ENCODE data around the gene VPS33B.

Gene VPS33B

GRCh38 chr15:90952901-90953677, 69.3 kb downstream of the VPS33B start:
- no peak for DNase-seq (ENCODE audit: low read depth, low spot score)

GRCh38 chr15:90950676-90951075, 71.7 kb downstream of the VPS33B start:
- DNase-seq (ENCODE audit: low read depth, low spot score), result no peak

- DNase-seq (ENCODE audit: low read depth, low spot score), result no peak
These were observed 72.3 kb downstream of the VPS33B start for GRCh38 chr15:90949979-90950675.
